K562 (cell line): ENCODE results near the gene B3GALT5. TPM values are rescaled to one million over a fixed set of nuclear protein-coding genes. Genes with fewer than 3 reads are reported as not detected.

ENCODE experiments used
- ATAC-seq: fragments of 200-7000 bp; cut with Tn5 transposase; 3 replicates; pipeline ENCODE4 v1.9.1; 2020; ENCODE audit warnings: moderate library complexity
- BruUV-seq: library from RNA; stranded (reverse); fragments of 400-500 nt; replicated peaks from 2 replicates; lab custom pipeline; 2021; lab: Mats Ljungman, UMichigan
- CTCF ChIA-PET: fragments of 300-600 bp; formaldehyde crosslinking; extraction: SDS; loops from one replicate; lab custom pipeline; 2021; ENCODE audit warnings: low intra/inter-chr PET ratio; lab: Yijun Ruan, JAX
- POLR2A ChIA-PET: fragments of 300-600, 350-650 bp; sonication (Branson Sonifier 250); formaldehyde crosslinking; extraction: SDS; loops from one replicate; lab custom pipeline; 2021; ENCODE audit warnings: antibody characterized with exemption, inconsistent platforms; lab: Yijun Ruan, JAX
- DNase-seq, 4 experiments: peaks; one replicate each; pipeline versions ENCODE4 v3.0.0 to v3.0.0-alpha.2; 2011 to 2018; ENCODE audit warnings: low spot score in 3 of 4, mixed read lengths in 3 of 4; ENCODE audit errors: extremely low read depth in 1 of 4
- FAIRE-seq: peaks from 2 replicates; lab custom pipeline; 2011; peaks lifted over from hg19 to GRCh38; lab: Jason Lieb, UNC
- H2AFZ ChIP-seq: 2 replicates; pipeline ENCODE4 v1.6.0; 2011; ENCODE audit warnings: low read depth, low read length, control low read depth, inconsistent platforms
- H3K27ac ChIP-seq: fragments of 200-600 bp; 3 replicates; pipeline ENCODE4 v1.8.0; 2011; ENCODE audit warnings: low read depth, mild to moderate bottlenecking, control low read depth, inconsistent platforms, low read length, moderate library complexity, mixed read lengths; ENCODE audit errors: extremely low read depth
- H3K27me3 ChIP-seq, 2 experiments: fragments of 300-600 bp in 1 of 2; 2 replicates in 1 of 2; 3 replicates in 1 of 2; pipeline versions ENCODE4 v1.6.0 to v1.8.0; 2011; ENCODE audit warnings: inconsistent platforms in 2 of 2, low read length in 2 of 2, mild to moderate bottlenecking in 1 of 2, mixed read lengths in 1 of 2, moderate library complexity in 1 of 2; ENCODE audit not compliant: control insufficient read depth in 2 of 2, insufficient read depth in 2 of 2
- H3K36me3 ChIP-seq: fragments of 300-600 bp; 3 replicates; pipeline ENCODE4 v1.8.0; 2011; ENCODE audit warnings: mild to moderate bottlenecking, low read length, inconsistent platforms; ENCODE audit not compliant: control insufficient read depth, insufficient read depth
- H3K4me1 ChIP-seq, 2 experiments: fragments of 200-600 bp in 1 of 2; replicated peaks in 1 of 2; 2 replicates in 1 of 2; 3 replicates in 1 of 2; pipeline versions ENCODE4 v1.5.1 to v1.8.0; 2011; ENCODE audit warnings: inconsistent platforms in 2 of 2, low read length in 2 of 2, mild to moderate bottlenecking in 1 of 2, mixed read lengths in 1 of 2, moderate library complexity in 1 of 2; ENCODE audit not compliant: control insufficient read depth in 2 of 2, insufficient read depth in 2 of 2
- H3K4me2 ChIP-seq: 2 replicates; pipeline ENCODE4 v1.6.1; 2011; ENCODE audit warnings: low read length, control low read depth, inconsistent platforms, mixed read lengths; ENCODE audit not compliant: insufficient read depth
- H3K4me3 ChIP-seq: fragments of 200-600 bp; sonication (generic), shearing (Covaris generic); 2 replicates; pipeline ENCODE4 v1.5.1; 2016; ENCODE audit warnings: control low read depth, inconsistent platforms
- H3K79me2 ChIP-seq: fragments of 200-600 bp; 3 replicates; pipeline ENCODE4 v1.8.0; 2011; ENCODE audit warnings: low read length, inconsistent platforms; ENCODE audit not compliant: control insufficient read depth, insufficient read depth
- H3K9ac ChIP-seq, 2 experiments: 2 replicates each; pipeline versions ENCODE4 v1.6.0 to v1.6.1; 2011; ENCODE audit warnings: low read depth in 2 of 2, low read length in 2 of 2, control low read depth in 1 of 2, inconsistent platforms in 1 of 2, mild to moderate bottlenecking in 1 of 2, mixed read lengths in 1 of 2; ENCODE audit not compliant: insufficient read depth in 1 of 2
- H3K9me1 ChIP-seq: one replicate; pipeline ENCODE4 v1.6.0; 2011; ENCODE audit warnings: inconsistent platforms, mild to moderate bottlenecking, low read length, moderate library complexity; ENCODE audit not compliant: control insufficient read depth, insufficient read depth
- H3K9me3 ChIP-seq: replicated peaks from 2 replicates; pipeline ENCODE4 v1.5.1; 2011; ENCODE audit warnings: low read depth, low read length, inconsistent platforms; ENCODE audit not compliant: control insufficient read depth, insufficient read depth
- H4K20me1 ChIP-seq: replicated peaks from 2 replicates; pipeline ENCODE4 v1.6.1; 2011; ENCODE audit warnings: low read length, inconsistent platforms, mixed read lengths; ENCODE audit not compliant: control insufficient read depth, insufficient read depth
- BACH1 ChIP-seq: fragments of 200-800 bp; sonication (Bioruptor generic); IDR thresholded peaks from 2 replicates; pipeline ENCODE4 v1.6.1; 2016; ENCODE audit warnings: missing genetic modification characterization, missing compliant biosample characterization
- HMG20B ChIP-seq: fragments of 250-450 bp; sonication (Bioruptor Pico); IDR thresholded peaks from 2 replicates; pipeline ENCODE4 v1.5.0; 2021; ENCODE audit warnings: mild to moderate bottlenecking
- HNRNPH1 ChIP-seq: fragments of 200-400 bp; formaldehyde crosslinking; optimal IDR thresholded peaks from 2 replicates; pipeline ENCODE3; 2017; ENCODE audit warnings: low read depth, mild to moderate bottlenecking, low read length, moderate library complexity
- ILK ChIP-seq: fragments of 450-650 bp; IDR thresholded peaks from 2 replicates; pipeline ENCODE4 v1.6.1; 2016; ENCODE audit warnings: missing genetic modification characterization, low read depth, mild to moderate bottlenecking, missing compliant biosample characterization, moderate library complexity, borderline replicate concordance
- MTA1 ChIP-seq: fragments of 450-650 bp; IDR thresholded peaks from 2 replicates; pipeline ENCODE4 v1.6.1; 2017; ENCODE audit warnings: borderline replicate concordance
- NR2C2 ChIP-seq, 2 experiments: fragments of 200-800 bp in 1 of 2; sonication (Bioruptor generic) in 1 of 2; sonication (generic) in 1 of 2; formaldehyde crosslinking in 1 of 2; IDR thresholded peaks; 2 replicates each; pipeline versions ENCODE4 v1.6.1 to v1.8.0; 2016 to 2022; ENCODE audit warnings: mild to moderate bottlenecking in 1 of 2, missing compliant biosample characterization in 1 of 2, missing genetic modification characterization in 1 of 2, missing genetic modification reagents in 1 of 2
- ZKSCAN1 ChIP-seq: fragments of 150-350 bp; IDR thresholded peaks from 2 replicates; pipeline ENCODE4 v1.6.1; 2016; ENCODE audit warnings: low read depth, low read length
- ZNF586 ChIP-seq: fragments of 450-650 bp; formaldehyde crosslinking; conservative IDR thresholded peaks from 2 replicates; pipeline ENCODE4 v1.4.0; 2020; ENCODE audit warnings: mild to moderate bottlenecking, moderate library complexity
- WGBS: fragments of 100-300 bp; shearing (Covaris generic); methylation state at CpG from one replicate; pipeline ENCODE4 v1.1.6; 2016; ENCODE audit warnings: low coverage, mixed read lengths; ENCODE audit not compliant: insufficient coverage; ENCODE audit errors: missing lambda C conversion rate; 5-methylcytosine and 5-hydroxymethylcytosine counted together
- in situ Hi-C: fragments of 300-500 bp; cut with MboI; formaldehyde crosslinking; loops from 4 replicates; pipeline ENCODE4 v1.15.0; 2018; ENCODE audit warnings: inconsistent platforms, mixed read lengths
- intact Hi-C: fragments of 100-400 bp; cut with micrococcal nuclease; formaldehyde crosslinking; loops from 2 replicates; pipeline ENCODE4 v1.14.2; 2022
- polyA plus RNA-seq, 8 experiments: library from polyadenylated mRNA; depleted of rRNA in 4 of 8; stranded (reverse) in 5 of 8; unstranded in 3 of 8; fragments of >200 nt; fragmentation: Nextera tagmentation in 2 of 8; fragmentation: Illumina TruSeq in 1 of 8; extraction: Ambion mirVana in 2 of 8; extraction: Trizol in 1 of 8; gene quantifications; 2 replicates each; pipeline versions ENCODE4 v1.2.1 to v1.2.3, GENCODE V29; 2011 to 2014; ENCODE audit warnings: inconsistent platforms in 1 of 8, missing spikeins in 1 of 8
- total RNA-seq, 7 experiments: library from RNA; depleted of rRNA in 6 of 7; stranded (reverse); fragments of >200 nt in 6 of 7; fragmentation: Illumina TruSeq in 2 of 7; extraction: Trizol in 2 of 7; gene quantifications; 2 replicates each; pipeline versions ENCODE4 v1.2.1 to v1.2.3, GENCODE V29; 2011 to 2021; ENCODE audit warnings: low replicate concordance in 1 of 7
- TF ChIP-seq, protein P1 (sequence below): fragments of 200-800 bp; sonication (Bioruptor generic); IDR thresholded peaks from 2 replicates; pipeline ENCODE4 v1.6.1; 2017; ENCODE audit warnings: missing genetic modification characterization, missing compliant biosample characterization
- TF ChIP-seq, protein P2 (sequence below): sonication (generic); formaldehyde crosslinking; IDR thresholded peaks from 2 replicates; pipeline ENCODE4 v1.8.1; 2023; ENCODE audit warnings: mild to moderate bottlenecking, missing genetic modification reagents
- TF ChIP-seq, protein P3 (sequence below), 3 experiments: fragments of 200-800 bp in 1 of 3; fragments of 250-450 bp in 1 of 3; fragments of 450-650 bp in 1 of 3; sonication (Bioruptor Pico) in 1 of 3; sonication (Bioruptor generic) in 1 of 3; formaldehyde crosslinking in 1 of 3; IDR thresholded peaks; 2 replicates each; pipeline versions ENCODE4 v1.6.1 to v1.8.0; 2016 to 2022; ENCODE audit warnings: mild to moderate bottlenecking in 2 of 3, missing genetic modification characterization in 2 of 3, missing compliant biosample characterization in 1 of 3, moderate library complexity in 1 of 3

B3GALT5 gene
- total and polyA plus RNA-seq, 9 of the 15 experiments (the other 6 are each of a cell fraction or from before 2014, with no cell fraction given) = 0.02 TPM; not detected in 8

DNA sequence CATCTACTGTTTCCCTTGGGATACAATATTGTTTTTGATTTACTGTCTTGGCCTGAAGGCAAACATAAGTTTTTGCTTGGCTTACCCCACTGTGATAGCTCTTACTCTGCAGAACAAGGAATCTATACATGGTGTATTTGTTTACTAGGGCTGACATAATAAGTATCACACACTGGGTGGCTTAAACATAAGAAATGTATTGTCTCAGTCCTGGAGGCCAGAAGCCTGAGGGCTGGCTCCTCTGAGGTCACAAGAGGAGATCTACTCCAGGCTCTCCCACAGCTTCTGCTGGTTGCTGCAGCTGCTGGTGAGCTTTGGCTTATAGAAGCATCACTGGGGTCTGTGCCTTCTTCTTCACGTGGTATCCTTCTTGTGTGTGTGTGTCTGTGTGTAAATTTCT, 101.6 kb downstream of the B3GALT5 start (continued):
- TF ChIP-seq NR2C2 (CRISPR knock-in tag; IDR thresholded peaks at IDR 0.05) (no peak), NR2C2 (tag; IDR thresholded peaks at IDR 0.05) (no peak)

DNA sequence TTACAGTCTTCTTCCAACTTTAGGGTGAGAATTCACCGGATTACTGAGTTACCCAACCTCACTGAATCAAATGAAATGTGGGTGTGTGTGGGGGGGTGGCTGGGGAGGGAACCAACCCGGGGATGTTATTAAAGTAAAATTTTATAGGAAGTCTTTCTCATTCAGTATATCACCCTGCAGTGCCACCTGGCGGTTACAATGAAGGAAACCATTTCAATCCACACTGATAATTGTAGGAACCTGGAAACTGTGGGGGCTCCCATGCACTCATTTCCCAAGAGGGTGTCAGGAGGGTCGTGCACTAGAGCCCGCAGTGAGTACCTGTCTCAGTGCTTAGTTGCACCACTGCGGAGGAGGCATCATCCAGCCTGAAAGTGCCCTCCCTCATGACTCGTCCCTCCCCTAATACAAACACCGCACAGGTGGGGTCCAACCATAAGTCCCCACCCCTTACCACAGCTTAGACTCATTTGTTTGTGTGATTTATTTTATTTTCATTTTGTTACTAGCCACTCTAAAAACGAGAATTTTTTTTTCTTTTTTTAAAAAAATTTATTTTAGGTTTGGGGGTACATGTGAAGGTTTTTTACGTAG, 103.2 kb downstream of the B3GALT5 start:
- no TSS peak for BruUV-seq
- Histone ChIP-seq H3K27ac (no peak overlapping the region), H3K9ac (no peak overlapping the region), H3K4me2 (no peak overlapping the region), H4K20me1 (no peaks in the 10 kb centered on the region), H3K9me1 (no peaks in the 10 kb centered on the region), H3K4me1 (no peaks in the 10 kb centered on the region), H3K36me3 (no peaks in the 10 kb centered on the region), H3K27me3 (peaks cover 0 to 9% of the 10 kb centered on the region in 2 experiments; a peak in 1 of 5 replicates), H3K9me3 (no peaks in the 10 kb centered on the region), H3K79me2 (no peaks in the 10 kb centered on the region), H3K4me3 (no peak overlapping the region), H2AFZ (no peak overlapping the region)
- DNase-seq (peak; percentile 62 to 68 (median 66)), FAIRE-seq (peak; percentile 82), ATAC-seq (peak; percentile 86)
- 7% methylated on average over 10 of the region's 10 CpGs for WGBS
- ChIA-PET POLR2A (no interaction called here), CTCF (interaction anchor here (0.9 to 2.8 kb wide), 2 partner anchors 197 to 342 kb away, joined by 3 to 18 read pairs; no protein-coding TSS in a partner anchor)
- in situ Hi-C loops = no loop called here
- intact Hi-C loops = loop anchor here (1.0 to 5.0 kb wide), 2 partner anchors 198 to 269 kb away; partner anchors contain the start of gene LCA5L
- TF ChIP-seq ZNF586 (CRISPR knock-in tag) (no peak), MTA1 (no peak), BACH1 (tag) (no peak), ILK (tag) (no peak), HNRNPH1 (no peak), ZKSCAN1 (no peak), HMG20B (CRISPR knock-in tag) (no peak)
- TF ChIP-seq, protein P1, sequence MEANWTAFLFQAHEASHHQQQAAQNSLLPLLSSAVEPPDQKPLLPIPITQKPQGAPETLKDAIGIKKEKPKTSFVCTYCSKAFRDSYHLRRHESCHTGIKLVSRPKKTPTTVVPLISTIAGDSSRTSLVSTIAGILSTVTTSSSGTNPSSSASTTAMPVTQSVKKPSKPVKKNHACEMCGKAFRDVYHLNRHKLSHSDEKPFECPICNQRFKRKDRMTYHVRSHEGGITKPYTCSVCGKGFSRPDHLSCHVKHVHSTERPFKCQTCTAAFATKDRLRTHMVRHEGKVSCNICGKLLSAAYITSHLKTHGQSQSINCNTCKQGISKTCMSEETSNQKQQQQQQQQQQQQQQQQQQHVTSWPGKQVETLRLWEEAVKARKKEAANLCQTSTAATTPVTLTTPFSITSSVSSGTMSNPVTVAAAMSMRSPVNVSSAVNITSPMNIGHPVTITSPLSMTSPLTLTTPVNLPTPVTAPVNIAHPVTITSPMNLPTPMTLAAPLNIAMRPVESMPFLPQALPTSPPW (CRISPR knock-in tag) = peak; percentile 43; the same call in 1 of the 2 replicates
- TF ChIP-seq, protein P2, sequence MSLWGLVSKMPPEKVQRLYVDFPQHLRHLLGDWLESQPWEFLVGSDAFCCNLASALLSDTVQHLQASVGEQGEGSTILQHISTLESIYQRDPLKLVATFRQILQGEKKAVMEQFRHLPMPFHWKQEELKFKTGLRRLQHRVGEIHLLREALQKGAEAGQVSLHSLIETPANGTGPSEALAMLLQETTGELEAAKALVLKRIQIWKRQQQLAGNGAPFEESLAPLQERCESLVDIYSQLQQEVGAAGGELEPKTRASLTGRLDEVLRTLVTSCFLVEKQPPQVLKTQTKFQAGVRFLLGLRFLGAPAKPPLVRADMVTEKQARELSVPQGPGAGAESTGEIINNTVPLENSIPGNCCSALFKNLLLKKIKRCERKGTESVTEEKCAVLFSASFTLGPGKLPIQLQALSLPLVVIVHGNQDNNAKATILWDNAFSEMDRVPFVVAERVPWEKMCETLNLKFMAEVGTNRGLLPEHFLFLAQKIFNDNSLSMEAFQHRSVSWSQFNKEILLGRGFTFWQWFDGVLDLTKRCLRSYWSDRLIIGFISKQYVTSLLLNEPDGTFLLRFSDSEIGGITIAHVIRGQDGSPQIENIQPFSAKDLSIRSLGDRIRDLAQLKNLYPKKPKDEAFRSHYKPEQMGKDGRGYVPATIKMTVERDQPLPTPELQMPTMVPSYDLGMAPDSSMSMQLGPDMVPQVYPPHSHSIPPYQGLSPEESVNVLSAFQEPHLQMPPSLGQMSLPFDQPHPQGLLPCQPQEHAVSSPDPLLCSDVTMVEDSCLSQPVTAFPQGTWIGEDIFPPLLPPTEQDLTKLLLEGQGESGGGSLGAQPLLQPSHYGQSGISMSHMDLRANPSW (CRISPR knock-in tag) = no peak
- TF ChIP-seq, protein P3, sequence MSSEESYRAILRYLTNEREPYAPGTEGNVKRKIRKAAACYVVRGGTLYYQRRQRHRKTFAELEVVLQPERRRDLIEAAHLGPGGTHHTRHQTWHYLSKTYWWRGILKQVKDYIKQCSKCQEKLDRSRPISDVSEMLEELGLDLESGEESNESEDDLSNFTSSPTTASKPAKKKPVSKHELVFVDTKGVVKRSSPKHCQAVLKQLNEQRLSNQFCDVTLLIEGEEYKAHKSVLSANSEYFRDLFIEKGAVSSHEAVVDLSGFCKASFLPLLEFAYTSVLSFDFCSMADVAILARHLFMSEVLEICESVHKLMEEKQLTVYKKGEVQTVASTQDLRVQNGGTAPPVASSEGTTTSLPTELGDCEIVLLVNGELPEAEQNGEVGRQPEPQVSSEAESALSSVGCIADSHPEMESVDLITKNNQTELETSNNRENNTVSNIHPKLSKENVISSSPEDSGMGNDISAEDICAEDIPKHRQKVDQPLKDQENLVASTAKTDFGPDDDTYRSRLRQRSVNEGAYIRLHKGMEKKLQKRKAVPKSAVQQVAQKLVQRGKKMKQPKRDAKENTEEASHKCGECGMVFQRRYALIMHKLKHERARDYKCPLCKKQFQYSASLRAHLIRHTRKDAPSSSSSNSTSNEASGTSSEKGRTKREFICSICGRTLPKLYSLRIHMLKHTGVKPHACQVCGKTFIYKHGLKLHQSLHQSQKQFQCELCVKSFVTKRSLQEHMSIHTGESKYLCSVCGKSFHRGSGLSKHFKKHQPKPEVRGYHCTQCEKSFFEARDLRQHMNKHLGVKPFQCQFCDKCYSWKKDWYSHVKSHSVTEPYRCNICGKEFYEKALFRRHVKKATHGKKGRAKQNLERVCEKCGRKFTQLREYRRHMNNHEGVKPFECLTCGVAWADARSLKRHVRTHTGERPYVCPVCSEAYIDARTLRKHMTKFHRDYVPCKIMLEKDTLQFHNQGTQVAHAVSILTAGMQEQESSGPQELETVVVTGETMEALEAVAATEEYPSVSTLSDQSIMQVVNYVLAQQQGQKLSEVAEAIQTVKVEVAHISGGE (CRISPR knock-in tag; IDR thresholded peaks at IDR 0.05) = no peak
